Thymus (tissue), 11 donors: ENCODE data around the gene NIPBL. TPM values are rescaled to one million over a fixed set of nuclear protein-coding genes. Genes with fewer than 3 reads are reported as not detected.
"Not testable (repeated sequence)": the region's sequence is repeated elsewhere in the genome, so short reads cannot be mapped to it uniquely, and the experiment has no call there.

Experiments
- DNase-seq, 9 donors: peaks; one replicate each; pipeline ENCODE4 v3.0.0-alpha.2; 2013; ENCODE audit warnings: low spot score in 9 of 9, low read depth in 6 of 9, missing footprints in 1 of 9
- H3K27ac ChIP-seq, 2 donors: one replicate each; pipeline ENCODE4 v1.5.1; 2013; ENCODE audit warnings: control low read depth in 1 of 2, low read depth in 1 of 2, low read length in 1 of 2, mild to moderate bottlenecking in 1 of 2, moderate library complexity in 1 of 2
- H3K27me3 ChIP-seq, 2 donors: one replicate each; pipeline ENCODE4 v1.5.1; 2013; ENCODE audit warnings: low read length in 1 of 2; ENCODE audit not compliant: control insufficient read depth in 2 of 2, insufficient read depth in 1 of 2
- H3K36me3 ChIP-seq, 2 donors: one replicate each; pipeline ENCODE4 v1.5.1; 2013; ENCODE audit warnings: low read length in 1 of 2, mild to moderate bottlenecking in 1 of 2, moderate library complexity in 1 of 2; ENCODE audit not compliant: control insufficient read depth in 2 of 2, insufficient read depth in 2 of 2
- H3K4me1 ChIP-seq, 2 donors: one replicate each; pipeline ENCODE4 v1.5.1; 2013; ENCODE audit warnings: low read length in 2 of 2; ENCODE audit not compliant: control insufficient read depth in 2 of 2, insufficient read depth in 2 of 2
- H3K4me3 ChIP-seq, 2 donors: one replicate each; pipeline ENCODE4 v1.5.1; 2013; ENCODE audit warnings: low read length in 2 of 2, control low read depth in 1 of 2, mild to moderate bottlenecking in 1 of 2
- H3K9me3 ChIP-seq, 2 donors: one replicate each; pipeline ENCODE4 v1.5.1; 2013; ENCODE audit warnings: low read length in 1 of 2, mild to moderate bottlenecking in 1 of 2; ENCODE audit not compliant: control insufficient read depth in 2 of 2, insufficient read depth in 1 of 2
- WGBS: extraction: QIAGEN DNeasy Blood & Tissue Kit; methylation state at CpG from one replicate; pipeline ENCODE4 v1.1.7; 2013; 5-methylcytosine and 5-hydroxymethylcytosine counted together
- polyA plus RNA-seq: library from polyadenylated mRNA; stranded (reverse); fragments of 200-250 nt; gene quantifications from one replicate; pipeline ENCODE4 v1.2.3, GENCODE V29; 2013
- total RNA-seq: library from RNA; stranded (reverse); fragments of 120-200 nt; gene quantifications from one replicate; pipeline ENCODE4 v1.2.4, GENCODE V29; 2013
- donor health status: healthy.

The NIPBL gene
- total and polyA plus RNA-seq, 2 donors, result 36.7 to 38.4 TPM

GRCh38 chr5:36908544-36909260, 32.1 kb downstream of the NIPBL start:
- Histone ChIP-seq H3K4me1 (no peaks in the 10 kb centered on the region), H3K36me3 (no peaks in the 10 kb centered on the region), H3K4me3 (no peak overlapping the region), H3K27ac (no peak overlapping the region), H3K27me3 (no peaks in the 10 kb centered on the region), H3K9me3 (no peaks in the 10 kb centered on the region)
- peak in 1 of 9 donors; percentile 3 for DNase-seq
- WGBS, result 82% methylated on average over 2 of the region's 2 CpGs

GRCh38 chr5:36915653-36916052, 39.1 kb downstream of the NIPBL start:
- H3K4me1 ChIP-seq, result no peaks in the 10 kb centered on the region
- H3K27ac ChIP-seq, result no peak overlapping the region
- H3K36me3 ChIP-seq, result no peaks in the 10 kb centered on the region
- H3K9me3 ChIP-seq, result no peaks in the 10 kb centered on the region
- no peaks in the 10 kb centered on the region for H3K27me3 ChIP-seq
- no peak for DNase-seq
- H3K4me3 ChIP-seq, result no peak overlapping the region

GRCh38 chr5:36916614-36917013, 40.0 kb downstream of the NIPBL start:
- WGBS, result 96% methylated on average over 3 of the region's 4 CpGs
- H3K36me3 ChIP-seq, H3K27me3 ChIP-seq, DNase-seq, H3K9me3 ChIP-seq, H3K4me3 ChIP-seq, H3K27ac ChIP-seq, H3K4me1 ChIP-seq: not testable (repeated sequence)

- H3K27ac ChIP-seq, H3K4me1 ChIP-seq, H3K4me3 ChIP-seq, DNase-seq, H3K9me3 ChIP-seq, H3K36me3 ChIP-seq, H3K27me3 ChIP-seq: not testable (repeated sequence)
- 99% methylated on average over 1 of the region's 1 CpG for WGBS
Measured at GRCh38 chr5:36917358-36917757, 40.8 kb downstream of the NIPBL start.

- H3K9me3 ChIP-seq, result no peaks in the 10 kb centered on the region
- DNase-seq, result no peak
- WGBS, result 91% methylated on average over 2 of the region's 2 CpGs
- no peak overlapping the region for H3K27ac ChIP-seq
- no peak overlapping the region for H3K4me3 ChIP-seq
- no peaks in the 10 kb centered on the region for H3K27me3 ChIP-seq
- no peaks in the 10 kb centered on the region for H3K4me1 ChIP-seq
- no peaks in the 10 kb centered on the region for H3K36me3 ChIP-seq
Measured at GRCh38 chr5:36919238-36919637, 42.7 kb downstream of the NIPBL start.

- Histone ChIP-seq H3K27ac (no peak overlapping the region), H3K27me3 (no peaks in the 10 kb centered on the region), H3K4me1 (no peaks in the 10 kb centered on the region), H3K36me3 (no peaks in the 10 kb centered on the region), H3K9me3 (no peaks in the 10 kb centered on the region), H3K4me3 (no peak overlapping the region)
- DNase-seq, result no peak
Measured at GRCh38 chr5:36919650-36920049, 43.1 kb downstream of the NIPBL start.

- H3K9me3 ChIP-seq, result no peaks in the 10 kb centered on the region
- no peak overlapping the region for H3K27ac ChIP-seq
- no peaks in the 10 kb centered on the region for H3K36me3 ChIP-seq
- H3K27me3 ChIP-seq, result no peaks in the 10 kb centered on the region
- H3K4me3 ChIP-seq, result no peak overlapping the region
- DNase-seq, result no peak
- 91% methylated on average over 1 of the region's 1 CpG for WGBS
- H3K4me1 ChIP-seq, result no peaks in the 10 kb centered on the region
Measured at GRCh38 chr5:36928947-36929346, 52.4 kb downstream of the NIPBL start.

- no peaks in the 10 kb centered on the region for H3K36me3 ChIP-seq
- H3K27me3 ChIP-seq, result no peaks in the 10 kb centered on the region
- no peaks in the 10 kb centered on the region for H3K4me1 ChIP-seq
- no peak overlapping the region for H3K4me3 ChIP-seq
- H3K27ac ChIP-seq, result no peak overlapping the region
- H3K9me3 ChIP-seq, result no peaks in the 10 kb centered on the region
- no peak for DNase-seq
Measured at GRCh38 chr5:36929438-36929837, 52.9 kb downstream of the NIPBL start.

GRCh38 chr5:36932056-36932455, 55.5 kb downstream of the NIPBL start:
- H3K27me3 ChIP-seq, result no peaks in the 10 kb centered on the region
- H3K27ac ChIP-seq, result no peak overlapping the region
- WGBS, result 98% methylated on average over 4 of the region's 4 CpGs
- no peak for DNase-seq
- H3K36me3 ChIP-seq, result no peaks in the 10 kb centered on the region
- H3K4me1 ChIP-seq, result no peaks in the 10 kb centered on the region
- H3K9me3 ChIP-seq, result no peaks in the 10 kb centered on the region
- H3K4me3 ChIP-seq, result no peak overlapping the region

GRCh38 chr5:36932699-36933098, 56.1 kb downstream of the NIPBL start:
- Histone ChIP-seq H3K36me3 (no peaks in the 10 kb centered on the region), H3K9me3 (no peaks in the 10 kb centered on the region), H3K27me3 (no peaks in the 10 kb centered on the region), H3K27ac (no peak overlapping the region), H3K4me3 (no peak overlapping the region), H3K4me1 (no peaks in the 10 kb centered on the region)
- 98% methylated on average over 1 of the region's 1 CpG for WGBS
- no peak for DNase-seq
